HCT116 (cell line): ENCODE measurements around the gene CDK2AP2. TPM values are rescaled to one million over a fixed set of nuclear protein-coding genes. Genes with fewer than 3 reads are reported as not detected.

Experiments
- ATAC-seq: fragments of 200-7000 bp; cut with Tn5 transposase; 2 replicates; pipeline ENCODE4 v1.9.1; 2020; ENCODE audit warnings: mild to moderate bottlenecking, moderate library complexity
- BruUV-seq: library from RNA; stranded (reverse); fragments of 400-500 nt; replicated peaks from 2 replicates; lab custom pipeline; 2021; lab: Mats Ljungman, UMichigan
- CTCF ChIA-PET: fragments of 300-600 bp; sonication (Branson Sonifier 250); formaldehyde crosslinking; loops from one replicate; lab custom pipeline; 2021; ENCODE audit warnings: antibody characterized with exemption; lab: Charles Lee
- POLR2A ChIA-PET: fragments of 300-600, 350-600 bp; sonication (Branson Sonifier 250); formaldehyde crosslinking; loops from one replicate; lab custom pipeline; 2021; ENCODE audit warnings: antibody characterized with exemption; lab: Charles Lee
- RAD21 ChIA-PET, 2 experiments: fragments of 300-600 bp; sonication (Branson Sonifier 250); formaldehyde crosslinking; loops; one replicate each; lab custom pipeline; 2023; ENCODE audit warnings: low total read pairs in 2 of 2; ENCODE audit not compliant: uncharacterized antibody in 2 of 2, unreplicated experiment in 2 of 2, low non-redundant PET in 1 of 2; lab: Charles Lee
- DNase-seq: peaks from one replicate; pipeline ENCODE4 v3.0.0-alpha.2; 2010; ENCODE audit warnings: low read depth, low spot score
- H2AFZ ChIP-seq: fragments of 200-600 bp; shearing (Covaris generic), sonication (generic); 2 replicates; pipeline ENCODE4 v1.6.1; 2017; ENCODE audit warnings: low read depth, mixed run types, mixed read lengths, antibody characterized with exemption, low read length; ENCODE audit not compliant: poor library complexity, severe bottlenecking
- H3K27ac ChIP-seq: 2 replicates; pipeline ENCODE4 v1.5.1; 2012; ENCODE audit warnings: low read depth, low read length
- H3K27me3 ChIP-seq: fragments of 200-600 bp; sonication (generic); 2 replicates; pipeline ENCODE4 v1.6.1; 2016; ENCODE audit warnings: mixed run types, low read length, mixed read lengths; ENCODE audit not compliant: insufficient read depth
- H3K36me3 ChIP-seq, 2 experiments: fragments of 200-500 bp in 1 of 2; fragments of 200-600 bp in 1 of 2; sonication (Bioruptor generic) in 1 of 2; sonication (generic) in 1 of 2; 2 replicates each; pipeline versions ENCODE4 v1.5.1 to v1.6.1; 2014 to 2016; ENCODE audit warnings: low read length in 2 of 2, inconsistent platforms in 1 of 2, mixed read lengths in 1 of 2, mixed run types in 1 of 2; ENCODE audit not compliant: insufficient read depth in 2 of 2, control insufficient read depth in 1 of 2
- H3K4me1 ChIP-seq, 2 experiments: fragments of 200-600 bp in 1 of 2; sonication (generic) in 1 of 2; 2 replicates each; pipeline versions ENCODE4 v1.5.1 to v1.6.1; 2012 to 2017; ENCODE audit warnings: low read length in 2 of 2, inconsistent platforms in 1 of 2, mild to moderate bottlenecking in 1 of 2, mixed read lengths in 1 of 2, mixed run types in 1 of 2, moderate library complexity in 1 of 2; ENCODE audit not compliant: insufficient read depth in 2 of 2, control insufficient read depth in 1 of 2
- H3K4me2 ChIP-seq: fragments of 200-600 bp; sonication (generic); 2 replicates; pipeline ENCODE4 v1.6.1; 2017; ENCODE audit warnings: mixed run types, low read length, mixed read lengths
- H3K4me3 ChIP-seq, 2 experiments: fragments of 200-600 bp in 1 of 2; sonication (generic) in 1 of 2; replicated peaks in 1 of 2; 2 replicates each; pipeline ENCODE4 v1.5.1; 2011 to 2016; ENCODE audit warnings: low read length in 2 of 2, control low read depth in 1 of 2, low read depth in 1 of 2, mild to moderate bottlenecking in 1 of 2, mixed read lengths in 1 of 2, mixed run types in 1 of 2
- H3K79me2 ChIP-seq: fragments of 200-600 bp; sonication (generic); 2 replicates; pipeline ENCODE4 v1.6.1; 2017; ENCODE audit warnings: mild to moderate bottlenecking, mixed run types, low read length, moderate library complexity, mixed read lengths; ENCODE audit not compliant: insufficient read depth
- H3K9ac ChIP-seq: fragments of 200-600 bp; sonication (generic); 2 replicates; pipeline ENCODE4 v1.6.1; 2016; ENCODE audit warnings: low read length, mixed read lengths
- H3K9me2 ChIP-seq: fragments of 200-600 bp; sonication (generic), shearing (Covaris generic); 2 replicates; pipeline ENCODE4 v1.6.1; 2017; ENCODE audit warnings: mixed run types, mild to moderate bottlenecking, moderate library complexity; ENCODE audit not compliant: insufficient read depth
- H3K9me3 ChIP-seq, 2 experiments: fragments of 200-500 bp in 1 of 2; fragments of 200-600 bp in 1 of 2; sonication (Bioruptor generic) in 1 of 2; sonication (generic) in 1 of 2; 2 replicates each; pipeline ENCODE4 v1.6.1; 2014 to 2017; ENCODE audit warnings: low read length in 2 of 2, mixed read lengths in 2 of 2, inconsistent platforms in 1 of 2, low read depth in 1 of 2, mild to moderate bottlenecking in 1 of 2, mixed run types in 1 of 2, moderate library complexity in 1 of 2; ENCODE audit not compliant: control insufficient read depth in 1 of 2, insufficient read depth in 1 of 2
- H4K20me1 ChIP-seq: fragments of 200-600 bp; sonication (generic), shearing (Covaris generic); 2 replicates; pipeline ENCODE4 v1.6.1; 2017; ENCODE audit warnings: mixed run types, mild to moderate bottlenecking, moderate library complexity; ENCODE audit not compliant: insufficient read depth
- POLR2A ChIP-seq: IDR thresholded peaks from 2 replicates; pipeline ENCODE4 v1.7.0; 2011; ENCODE audit warnings: borderline replicate concordance; ENCODE audit not compliant: insufficient read depth, insufficient read length; ENCODE audit errors: extremely low read depth
- TCF7L2 ChIP-seq: IDR thresholded peaks from 2 replicates; pipeline ENCODE4 v1.7.0; 2011; ENCODE audit warnings: borderline replicate concordance, inconsistent platforms; ENCODE audit not compliant: insufficient read depth, insufficient read length; ENCODE audit errors: extremely low read depth
- YY1 ChIP-seq: IDR thresholded peaks from 2 replicates; pipeline ENCODE4 v1.6.1; 2011; ENCODE audit warnings: low read length, low read depth, moderate library complexity, mild to moderate bottlenecking; ENCODE audit not compliant: insufficient replicate concordance; ENCODE audit errors: extremely low read depth
- ZBTB33 ChIP-seq: IDR thresholded peaks from 2 replicates; pipeline ENCODE4 v1.6.1; 2011; ENCODE audit warnings: mild to moderate bottlenecking, low read length, moderate library complexity; ENCODE audit not compliant: insufficient replicate concordance; ENCODE audit errors: extremely low read depth
- ZFX ChIP-seq: fragments of 450-650 bp; IDR thresholded peaks from 2 replicates; pipeline ENCODE4 v1.6.1; 2017
- intact Hi-C: fragments of 100-400 bp; cut with micrococcal nuclease; formaldehyde crosslinking; loops from 2 replicates; pipeline ENCODE4 v1.10.0; 2022
- total RNA-seq: library from RNA; stranded (reverse); gene quantifications from one replicate; pipeline ENCODE4 v1.2.1, GENCODE V29; 2021; ENCODE audit not compliant: unreplicated experiment

CDK2AP2 gene
- total RNA-seq, 1 experiment from 2014 or later = 53.6 TPM

DNA sequence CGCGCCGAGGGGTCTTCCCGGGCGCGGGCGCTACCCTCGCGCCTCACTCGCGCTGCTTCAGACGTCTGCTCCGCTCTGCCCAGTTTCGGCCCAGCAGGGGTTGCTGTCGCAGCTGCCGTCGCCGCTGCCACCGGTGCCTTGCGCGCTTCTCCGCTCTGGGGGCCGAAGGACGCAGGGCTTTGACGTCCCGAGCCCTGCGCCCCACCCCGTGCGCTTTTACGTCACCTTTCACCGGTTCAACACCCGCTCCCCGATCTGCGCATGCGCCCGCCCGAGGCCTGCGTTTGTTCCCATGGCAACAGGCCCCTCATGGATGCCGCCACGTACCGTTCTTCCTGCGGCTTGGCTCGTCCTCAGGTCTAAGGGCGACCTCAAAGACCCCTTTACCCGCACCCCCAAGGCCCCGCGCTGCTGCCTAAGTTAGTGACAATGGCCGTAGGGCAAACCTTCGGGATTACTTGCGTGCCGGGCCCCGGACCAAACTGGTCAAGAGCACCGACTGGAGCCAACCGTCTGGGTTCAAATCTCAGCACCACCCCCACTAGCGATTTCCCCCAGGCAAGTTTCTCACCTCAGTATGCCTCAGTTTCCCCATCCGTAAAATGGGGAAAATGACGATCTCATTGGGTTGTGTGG is 642 bp upstream of the CDK2AP2 start:
- Histone ChIP-seq H3K9ac (peak overlapping the region; percentile 95), H3K9me2 (no peaks in the 10 kb centered on the region), H3K4me3 (peak overlapping the region; percentile 71 to 72), H3K9me3 (no peaks in the 10 kb centered on the region), H2AFZ (peak overlapping the region; percentile 22), H4K20me1 (no peaks in the 10 kb centered on the region), H3K27me3 (no peaks in the 10 kb centered on the region), H3K36me3 (no peaks in the 10 kb centered on the region), H3K79me2 (peaks cover 20% of the 10 kb centered on the region), H3K27ac (peak overlapping the region; percentile 81), H3K4me1 (peaks cover 27 to 39% of the 10 kb centered on the region in 2 experiments), H3K4me2 (peak overlapping the region; percentile 88)
- intact Hi-C loops = loop anchor here (5.0 kb wide), 1 partner anchor 81 kb away; the partner anchor contains the start of gene RPS6KB2
- peak; percentile 22; the same call in 1 of the 2 replicates for TF ChIP-seq ZFX
- TF ChIP-seq TCF7L2 = peak; percentile 38
- no peak for TF ChIP-seq ZBTB33
- no peak for TF ChIP-seq YY1
- TF ChIP-seq POLR2A = peak; percentile 5
- ATAC-seq = peak; percentile 41
- POLR2A ChIA-PET = no interaction called here
- CTCF ChIA-PET = no interaction called here
- no TSS peak for BruUV-seq
- RAD21 ChIA-PET = no interaction called here
- DNase-seq = peak; percentile 90
